ENCODE measurements around the gene TOM1L2.

Gene TOM1L2

GRCh38 chr17:17970699-17971430, 1.3 kb downstream of the TOM1L2 start:
- no peak for DNase-seq

GRCh38 chr17:17966399-17966798, 5.8 kb downstream of the TOM1L2 start:
- peak in 1 of 5 experiments; percentile 50 for DNase-seq

GRCh38 chr17:17965152-17965721, 7.0 kb downstream of the TOM1L2 start:
- no peak for DNase-seq

GRCh38 chr17:17964710-17965109, 7.5 kb downstream of the TOM1L2 start:
- no peak for DNase-seq

- no peak for DNase-seq
Measured at GRCh38 chr17:17963694-17964436, 8.3 kb downstream of the TOM1L2 start.

- no peak for DNase-seq
Measured at GRCh38 chr17:17963066-17963465, 9.1 kb downstream of the TOM1L2 start.

GRCh38 chr17:17960500-17961030, 11.6 kb downstream of the TOM1L2 start:
- DNase-seq, result peak in 1 of 5 experiments; percentile 50

GRCh38 chr17:17959520-17960361, 12.5 kb downstream of the TOM1L2 start:
- DNase-seq, result peak in 1 of 5 experiments; percentile 67

- DNase-seq, result no peak
Measured at GRCh38 chr17:17958982-17959381, 13.2 kb downstream of the TOM1L2 start.

- DNase-seq, result peak in 1 of 5 experiments; percentile 15
Measured at GRCh38 chr17:17957584-17957916, 14.7 kb downstream of the TOM1L2 start.

- DNase-seq, result peak in 1 of 5 experiments; percentile 31
Measured at GRCh38 chr17:17955790-17956341, 16.3 kb downstream of the TOM1L2 start.

GRCh38 chr17:17954079-17954478, 18.1 kb downstream of the TOM1L2 start:
- DNase-seq, result no peak

GRCh38 chr17:17952691-17953090, 19.5 kb downstream of the TOM1L2 start:
- DNase-seq, result no peak

GRCh38 chr17:17951524-17951923, 20.7 kb downstream of the TOM1L2 start:
- no peak for DNase-seq

- DNase-seq, result no peak
Measured at GRCh38 chr17:17950806-17951205, 21.4 kb downstream of the TOM1L2 start.

GRCh38 chr17:17950347-17950746, 21.9 kb downstream of the TOM1L2 start:
- no peak for DNase-seq

- no peak for DNase-seq
Measured at GRCh38 chr17:17947966-17948365, 24.2 kb downstream of the TOM1L2 start.

GRCh38 chr17:17947309-17947708, 24.9 kb downstream of the TOM1L2 start:
- no peak for DNase-seq

GRCh38 chr17:17946093-17946492, 26.1 kb downstream of the TOM1L2 start:
- no peak for DNase-seq

GRCh38 chr17:17944743-17945142, 27.5 kb downstream of the TOM1L2 start:
- DNase-seq, result no peak

GRCh38 chr17:17944242-17944641, 28.0 kb downstream of the TOM1L2 start:
- no peak for DNase-seq

GRCh38 chr17:17943281-17943984, 28.8 kb downstream of the TOM1L2 start:
- DNase-seq, result no peak
